HG02970 (cell line): ENCODE results near the gene TFPI.

Experiments used
- ATAC-seq: cut with Tn5 transposase; IDR thresholded peaks from one replicate; pipeline ENCODE4 v1.9.1; 2021; ENCODE audit warnings: mild to moderate bottlenecking, moderate library complexity, moderate number of reproducible peaks; ENCODE audit not compliant: unreplicated experiment, low FRiP score

The TFPI gene

DNA sequence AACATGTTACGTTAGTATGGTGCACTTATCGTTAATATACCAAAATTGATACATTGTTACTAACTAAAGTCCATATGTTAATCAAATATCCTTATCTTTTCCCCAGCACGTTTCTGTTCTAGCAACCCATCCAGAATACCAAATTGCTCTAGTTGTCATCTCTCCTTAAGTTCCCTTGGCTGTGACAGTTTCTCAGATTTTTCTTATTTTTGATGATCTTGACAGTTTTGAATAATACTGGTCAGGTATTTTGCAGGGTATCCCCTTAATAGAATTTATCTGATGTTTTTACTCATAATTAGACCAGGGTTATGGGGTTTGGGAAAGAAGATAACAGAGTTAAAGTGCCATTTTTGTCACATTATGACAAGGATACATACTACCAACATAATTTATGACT, 47.8 kb downstream of the TFPI start:
- no peak for ATAC-seq

- no peak for ATAC-seq
These were observed 49.1 kb downstream of the TFPI start for GRCh38 chr2:187505065-187505672.

DNA sequence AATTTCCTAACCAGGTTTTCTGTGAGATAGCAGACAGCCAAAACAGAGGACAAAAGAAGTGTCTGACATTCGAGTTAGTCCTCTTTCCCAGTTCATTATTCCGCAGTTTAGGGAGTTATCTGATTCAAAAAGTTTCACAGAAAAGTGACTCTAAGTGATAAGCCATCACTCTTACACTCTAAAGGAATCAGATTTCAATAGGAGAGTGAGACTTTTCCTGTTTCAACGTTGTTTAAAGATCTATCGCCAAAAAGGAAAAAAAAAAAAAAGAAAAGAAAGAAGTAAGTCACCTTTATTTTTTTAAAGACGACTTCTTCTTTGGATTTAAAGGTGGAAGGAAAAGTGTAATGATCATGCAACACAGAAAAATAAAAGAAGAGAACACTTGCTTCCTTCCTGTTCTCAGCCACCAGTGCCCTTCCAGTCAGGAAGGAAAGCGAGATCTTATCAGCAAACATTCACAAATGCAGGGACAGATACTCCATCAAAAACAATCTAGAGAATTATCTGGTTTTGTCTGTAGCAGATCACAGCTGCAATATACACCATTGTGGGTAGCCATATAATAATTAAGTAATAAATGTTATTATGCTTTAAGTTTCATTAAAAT, 49.8 kb downstream of the TFPI start:
- no peak for ATAC-seq

DNA sequence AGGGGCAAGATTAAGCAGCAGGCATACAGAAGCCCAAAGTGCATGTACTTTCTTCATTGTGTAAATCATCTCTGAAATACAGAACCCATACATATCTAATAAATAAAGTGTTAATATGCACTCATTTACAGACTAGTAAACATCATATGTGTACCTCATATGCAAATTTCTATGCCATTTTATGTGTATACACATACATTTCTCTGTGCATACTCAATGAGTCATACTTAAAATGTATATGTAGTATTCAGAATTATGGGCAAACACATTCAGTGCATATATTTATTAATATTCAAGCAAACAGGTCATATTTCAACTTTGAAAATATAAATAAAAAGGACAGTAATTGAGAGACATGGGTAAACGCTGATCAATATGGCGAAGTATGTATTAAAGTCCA, 50.5 kb downstream of the TFPI start:
- ATAC-seq: no peak

- ATAC-seq: no peak
These were observed 51.8 kb downstream of the TFPI start for GRCh38 chr2:187502467-187502866.

DNA sequence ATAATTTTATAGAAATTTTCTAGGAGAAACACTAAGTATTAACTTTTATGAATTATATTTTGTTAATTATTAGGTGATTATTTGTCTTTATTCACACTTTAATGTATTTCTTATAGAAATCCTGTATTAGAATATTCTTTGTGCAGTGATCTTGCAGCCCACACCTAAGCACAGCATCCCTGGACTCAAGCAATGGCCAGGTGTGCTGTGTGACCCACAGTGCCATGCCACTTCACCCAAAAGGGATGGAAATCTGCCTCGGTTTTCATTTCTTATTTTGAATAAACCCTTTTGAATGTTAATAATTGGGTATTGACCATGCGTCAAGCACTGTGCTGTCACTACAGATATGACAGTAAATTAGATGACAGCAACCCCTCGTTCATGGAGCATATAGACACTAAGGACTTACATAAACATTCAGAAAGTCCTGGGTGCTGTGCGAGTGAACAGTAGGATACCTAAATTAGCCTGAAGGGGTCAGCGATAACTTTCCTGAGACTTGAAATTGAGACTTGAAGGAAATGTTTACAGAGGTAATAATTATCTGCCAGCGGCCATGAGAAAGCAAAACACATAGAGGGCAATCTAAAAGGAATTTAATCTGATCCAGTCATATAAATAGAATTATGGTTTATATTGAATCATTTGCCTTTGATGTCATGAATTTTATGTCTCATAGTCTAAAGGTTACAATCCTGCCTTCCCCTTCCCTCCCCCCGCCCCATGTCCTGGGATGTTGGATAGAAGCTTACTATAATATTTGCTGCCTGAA, 53.5 kb downstream of the TFPI start:
- no peak for ATAC-seq

DNA sequence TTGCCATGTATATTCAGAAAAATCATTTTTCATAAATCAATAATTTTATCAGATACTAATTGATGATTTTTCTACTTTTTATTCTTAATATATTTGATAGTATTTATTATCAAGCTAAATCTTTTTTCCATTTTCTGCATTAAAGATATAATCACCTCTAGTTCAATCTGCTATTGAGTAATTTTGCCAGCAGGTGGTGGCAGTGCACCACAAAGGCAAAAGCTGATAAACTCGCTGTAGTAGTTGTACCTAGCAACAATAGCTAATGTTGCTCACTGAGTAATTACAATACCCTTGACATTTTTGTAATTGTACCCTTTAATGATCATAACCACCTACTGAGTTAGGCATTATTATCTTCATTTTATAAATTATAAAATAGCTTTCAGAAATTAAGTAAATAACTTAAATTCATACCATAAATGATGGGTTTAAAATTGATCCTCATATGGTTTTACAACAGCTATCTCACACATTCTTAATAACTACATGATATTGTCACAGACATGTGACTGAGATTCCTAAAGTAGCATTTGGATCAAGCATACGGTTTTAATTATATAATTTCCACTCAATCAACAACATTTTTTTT, 54.2 kb downstream of the TFPI start:
- ATAC-seq: peak; percentile 87

DNA sequence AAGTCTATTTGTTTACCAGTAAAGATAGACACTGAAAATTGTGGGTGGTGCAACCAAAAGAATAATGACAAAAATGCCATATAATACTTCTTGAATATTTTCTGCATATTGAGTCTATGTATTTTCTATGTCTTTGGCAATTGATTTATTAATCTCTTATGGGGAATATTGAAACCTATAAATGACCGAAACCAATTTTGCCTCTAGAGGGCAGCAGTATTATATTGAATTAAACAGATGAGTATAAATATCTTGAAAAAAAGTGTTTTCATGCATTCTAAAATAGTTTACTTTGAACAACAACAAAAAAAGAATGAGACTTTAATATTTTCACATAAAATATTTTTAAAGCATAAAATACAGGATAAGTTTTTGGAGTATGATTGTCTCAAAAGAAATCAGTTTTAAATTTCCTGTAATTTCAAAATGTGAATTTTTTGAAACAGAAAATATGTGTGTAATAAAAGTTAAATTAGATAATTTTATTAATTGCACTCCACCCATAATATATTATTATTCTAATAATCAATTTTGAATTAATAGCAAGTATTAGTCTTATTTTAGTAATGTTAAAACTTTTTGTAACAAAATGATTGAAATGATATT, 56.3 kb downstream of the TFPI start:
- ATAC-seq: no peak

DNA sequence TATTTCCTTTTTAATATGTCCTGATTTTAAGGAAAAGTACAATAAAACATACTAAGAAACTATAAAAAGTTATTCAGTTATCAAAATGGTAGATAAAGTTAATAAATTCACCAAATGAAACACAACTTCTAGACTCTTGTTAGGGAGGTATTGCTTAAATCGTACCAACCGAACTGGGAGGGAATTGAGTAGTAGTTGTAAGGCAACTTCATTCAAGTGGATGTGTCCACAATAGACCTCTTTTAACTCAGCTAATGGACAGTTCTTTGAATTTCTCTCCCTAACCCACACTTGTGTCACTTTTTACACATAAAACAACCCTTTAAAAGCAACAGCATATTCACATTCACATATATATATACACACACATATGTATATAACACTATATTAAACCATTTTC, 57.1 kb downstream of the TFPI start:
- ATAC-seq: no peak

- ATAC-seq: no peak
These were observed 58.9 kb downstream of the TFPI start for GRCh38 chr2:187495324-187495723.

GRCh38 chr2:187493877-187494568, 60.2 kb downstream of the TFPI start:
- no peak for ATAC-seq

DNA sequence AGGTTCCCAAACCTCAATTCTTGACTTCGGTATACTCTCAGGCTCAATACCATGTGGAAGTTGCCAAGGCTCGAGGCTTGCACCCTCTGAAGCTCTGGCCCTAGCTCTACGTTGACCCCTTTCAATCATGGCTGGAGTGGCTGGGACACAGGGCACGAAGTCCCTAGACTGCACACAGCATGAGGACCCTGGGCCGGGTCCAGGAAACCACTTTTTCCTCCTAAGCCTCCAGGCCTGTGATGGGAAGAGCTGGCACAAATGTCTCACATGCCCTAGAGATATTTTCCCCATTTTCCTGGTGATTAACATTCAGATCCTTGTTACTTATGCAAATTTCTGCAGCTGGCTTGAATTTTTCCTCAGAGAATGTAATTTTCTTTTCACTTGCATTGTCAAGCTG, 61.1 kb downstream of the TFPI start:
- ATAC-seq: no peak

- no peak for ATAC-seq
These were observed 68.0 kb downstream of the TFPI start for GRCh38 chr2:187486241-187486640.

DNA sequence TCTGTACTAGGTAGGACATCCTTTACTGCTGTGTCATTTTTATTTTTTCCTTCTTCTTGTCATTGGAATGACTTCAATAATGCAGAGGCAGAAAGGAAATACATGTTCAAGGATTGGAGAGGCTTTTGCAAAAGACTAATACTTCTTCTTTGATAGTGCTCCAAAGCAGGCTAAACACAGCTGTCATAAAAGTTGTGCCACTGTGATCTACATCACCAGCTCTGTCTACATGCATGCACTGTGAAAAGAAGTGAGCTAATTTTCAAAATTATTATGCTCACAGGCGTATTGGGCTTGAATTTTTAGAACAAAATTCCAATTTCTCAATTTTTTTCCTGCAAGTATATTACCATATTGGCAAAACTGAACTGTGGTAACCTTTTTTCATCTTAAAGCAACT, 68.7 kb downstream of the TFPI start:
- ATAC-seq: no peak

- no peak for ATAC-seq
These were observed 70.7 kb downstream of the TFPI start for GRCh38 chr2:187483537-187483936.

- ATAC-seq: no peak
These were observed 71.4 kb downstream of the TFPI start for GRCh38 chr2:187482796-187483195.

DNA sequence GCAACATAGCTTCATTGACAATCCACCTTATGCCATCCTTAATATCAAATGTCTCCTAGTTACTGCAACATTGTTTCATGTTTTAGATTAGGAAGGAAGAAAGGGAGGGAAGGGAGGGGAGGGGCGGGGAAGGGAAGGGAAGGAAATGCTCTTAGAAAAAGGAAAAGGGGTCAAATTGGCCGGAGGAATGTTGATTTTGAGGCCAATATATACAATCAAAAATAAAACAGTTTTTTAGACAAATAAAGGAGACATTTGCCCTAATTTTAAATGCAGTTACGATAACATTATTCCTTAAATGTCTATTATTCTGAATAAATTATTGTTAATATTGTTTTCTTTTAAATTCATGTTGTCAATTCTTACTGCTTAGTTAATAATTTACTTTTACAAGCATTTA, 72.7 kb downstream of the TFPI start:
- ATAC-seq: no peak

DNA sequence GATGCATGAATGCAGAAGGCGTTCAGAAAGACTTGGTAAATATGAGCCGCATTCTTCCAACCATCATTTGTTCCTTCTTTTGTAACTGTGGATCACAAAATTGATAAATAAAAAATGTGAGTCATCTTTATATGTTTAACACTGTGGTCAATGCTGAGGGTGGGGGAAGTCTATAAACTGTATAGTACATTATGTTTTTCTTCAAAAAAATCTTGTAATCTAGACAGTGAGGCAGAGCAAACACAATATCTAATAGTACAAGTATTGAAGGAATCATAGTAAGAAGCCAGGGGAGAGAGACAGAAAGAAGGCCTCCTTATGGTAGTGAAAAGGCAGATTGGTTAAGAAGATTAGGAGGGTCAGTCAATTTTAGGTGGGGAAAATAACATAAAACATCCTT, 75.5 kb downstream of the TFPI start:
- ATAC-seq: no peak

GRCh38 chr2:187477051-187477450, 77.2 kb downstream of the TFPI start:
- no peak for ATAC-seq

DNA sequence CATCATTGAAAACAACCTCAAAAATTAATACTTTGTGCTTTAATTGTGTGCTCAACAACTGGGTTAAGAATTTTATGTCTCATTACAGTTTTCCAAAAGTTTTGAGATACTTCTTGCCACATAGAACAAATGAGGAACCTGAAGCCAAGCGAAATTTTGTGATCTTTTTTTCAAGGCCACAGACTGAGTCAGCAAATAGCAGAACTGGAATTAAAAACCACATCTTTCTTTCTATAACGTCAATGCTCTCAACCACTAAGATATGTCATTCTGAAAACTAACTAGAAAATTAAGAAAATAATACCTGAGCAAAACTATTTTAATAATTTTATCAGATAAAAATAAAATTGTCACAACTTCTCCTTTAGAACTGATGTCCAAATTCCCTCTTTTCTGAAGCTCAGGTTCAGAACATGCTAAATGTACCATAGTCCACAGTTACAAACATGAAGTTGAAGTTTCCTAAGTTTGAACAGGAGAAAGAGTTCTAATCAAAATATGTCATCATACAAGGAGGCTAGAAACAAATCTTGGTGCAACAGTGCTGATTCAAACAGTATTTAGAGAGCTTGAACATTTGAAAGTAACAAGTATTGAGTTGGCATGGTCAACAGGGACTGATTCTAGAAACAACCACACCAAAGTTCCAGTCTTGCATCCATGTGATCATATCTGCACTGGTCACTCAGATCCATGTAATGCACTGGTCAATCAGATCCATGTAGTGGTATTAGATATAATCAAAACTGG, 78.6 kb downstream of the TFPI start:
- peak; percentile 57 for ATAC-seq
